Testis (tissue), 3 donors: ENCODE results near the gene CARMIL3. TPM values are rescaled to one million over a fixed set of nuclear protein-coding genes. Genes with fewer than 3 reads are reported as not detected.
A peak's percentile ranks its signal among the peaks of the same experiment; 100 is the strongest.
"Not testable (repeated sequence)": the region's sequence is repeated elsewhere in the genome, so short reads cannot be mapped to it uniquely, and the experiment has no call there.

ENCODE experiments used
- DNase-seq: peaks from one replicate; pipeline ENCODE4 v3.0.0-alpha.2; 2019
- H3K27ac ChIP-seq, 2 donors: fragments of 200-600 bp; sonication (generic); one replicate each; pipeline ENCODE4 v1.5.1; 2019
- H3K27me3 ChIP-seq: fragments of 200-600 bp; sonication (generic); one replicate; pipeline ENCODE4 v1.5.1; 2019
- H3K36me3 ChIP-seq: fragments of 200-600 bp; sonication (generic); one replicate; pipeline ENCODE4 v1.5.1; 2017; ENCODE audit warnings: low read depth; ENCODE audit errors: missing control alignments
- H3K4me1 ChIP-seq: fragments of 200-600 bp; sonication (generic); one replicate; pipeline ENCODE4 v1.5.1; 2019
- H3K4me3 ChIP-seq, 2 donors: fragments of 200-600 bp; sonication (generic); one replicate each; pipeline ENCODE4 v1.5.1; 2017 to 2019
- H3K9me3 ChIP-seq: fragments of 200-600 bp; sonication (generic); one replicate; pipeline ENCODE4 v1.5.1; 2017
- CTCF ChIP-seq, 3 experiments: fragments of 450-650 bp in 2 of 3; fragments of 200-600 bp in 1 of 3; sonication (generic) in 1 of 3; IDR thresholded peaks; one replicate each; pipeline ENCODE4 v1.5.1; 2016 to 2019; ENCODE audit warnings: antibody characterized with exemption in 3 of 3, mild to moderate bottlenecking in 2 of 3, moderate library complexity in 1 of 3
- POLR2A ChIP-seq: fragments of 450-650 bp; IDR thresholded peaks from one replicate; pipeline ENCODE4 v1.6.1; 2017; ENCODE audit warnings: antibody characterized with exemption, mild to moderate bottlenecking, moderate library complexity
- WGBS, 2 donors: methylation state at CpG; one replicate each; pipeline ENCODE4 v1.1.5; 2018; 5-methylcytosine and 5-hydroxymethylcytosine counted together
- intact Hi-C: fragments of 100-400 bp; cut with DNase I; formaldehyde crosslinking; loops from one replicate; pipeline ENCODE4 v1.15.1; 2023; ENCODE audit warnings: low total_unique reads
- polyA plus RNA-seq: library from polyadenylated mRNA; stranded (reverse); fragments of 350-450 nt; fragmentation: Illumina TruSeq; extraction: RNeasy Lipid Tissue Mini Kit (QIAGEN cat#74804); gene quantifications from one replicate; pipeline ENCODE4 v1.2.3, GENCODE V29; 2014; ENCODE audit warnings: low read depth, low replicate concordance; ENCODE audit not compliant: insufficient read depth
- total RNA-seq, 2 donors: library from RNA; depleted of rRNA; stranded (reverse); fragments of >200 nt; gene quantifications; one replicate each; pipeline ENCODE4 v1.2.3, GENCODE V29; 2016

The CARMIL3 gene
- total and polyA plus RNA-seq, 3 donors from 2014 or later, result 6.8 to 8.6 (median 7.7) TPM

- H3K36me3 ChIP-seq, result no peaks in the 10 kb centered on the region
- 87 to 90% methylated on average over 2 of the region's 2 CpGs for WGBS, 2 donors
- no peak overlapping the region for H3K27ac ChIP-seq
- TF ChIP-seq CTCF (IDR thresholded peaks at IDR 0.05) (no peak), POLR2A (no peak)
- no peaks in the 10 kb centered on the region for H3K27me3 ChIP-seq
- H3K4me1 ChIP-seq, result no peaks in the 10 kb centered on the region
- DNase-seq, result no peak
- no peaks in the 10 kb centered on the region for H3K9me3 ChIP-seq
- no peak overlapping the region for H3K4me3 ChIP-seq
- intact Hi-C loops, result no loop called here
These were observed 13.1 kb upstream of the CARMIL3 start for GRCh38 chr14:24038686-24039085.

- intact Hi-C loops, result no loop called here
- H3K27ac ChIP-seq, result no peak overlapping the region
- WGBS, 2 donors, result 56 to 72% methylated on average over 2 of the region's 2 CpGs
These were observed 11.1 kb upstream of the CARMIL3 start for GRCh38 chr14:24040692-24041091.

GRCh38 chr14:24042746-24043145 lies 9.1 kb upstream of the CARMIL3 start:
- WGBS, 2 donors, result 55 to 59% methylated on average over 5 of the region's 5 CpGs

More at GRCh38 chr14:24040692-24041091, 11.1 kb upstream of the CARMIL3 start:
- H3K9me3 ChIP-seq, result no peaks in the 10 kb centered on the region
- no peaks in the 10 kb centered on the region for H3K27me3 ChIP-seq
- no peak for TF ChIP-seq CTCF (IDR thresholded peaks at IDR 0.05)
- no peak for TF ChIP-seq POLR2A
- no peak overlapping the region for H3K4me3 ChIP-seq
- no peaks in the 10 kb centered on the region for H3K36me3 ChIP-seq
- no peaks in the 10 kb centered on the region for H3K4me1 ChIP-seq
- no peak for DNase-seq

GRCh38 chr14:24049002-24049401 lies 2.8 kb upstream of the CARMIL3 start:
- H3K9me3 ChIP-seq, intact Hi-C loops, H3K27ac ChIP-seq, H3K27me3 ChIP-seq, H3K4me1 ChIP-seq, H3K4me3 ChIP-seq, H3K36me3 ChIP-seq: not testable (repeated sequence)
- 76 to 84% methylated on average over 2 of the region's 2 CpGs for WGBS, 2 donors
- DNase-seq, result peak; percentile 9

More at GRCh38 chr14:24042746-24043145, 9.1 kb upstream of the CARMIL3 start:
- no peak for DNase-seq
- H3K9me3 ChIP-seq, result no peaks in the 10 kb centered on the region
- no peaks in the 10 kb centered on the region for H3K4me1 ChIP-seq
- H3K36me3 ChIP-seq, result no peaks in the 10 kb centered on the region
- H3K27ac ChIP-seq, result no peak overlapping the region
- no peak overlapping the region for H3K4me3 ChIP-seq
- no peaks in the 10 kb centered on the region for H3K27me3 ChIP-seq
- TF ChIP-seq CTCF (IDR thresholded peaks at IDR 0.05) (no peak), POLR2A (no peak)
- intact Hi-C loops, result no loop called here

GRCh38 chr14:24050753-24051152 lies 1.1 kb upstream of the CARMIL3 start:
- H3K9me3 ChIP-seq, H3K27me3 ChIP-seq, intact Hi-C loops, H3K36me3 ChIP-seq, H3K27ac ChIP-seq, H3K4me1 ChIP-seq, H3K4me3 ChIP-seq: not testable (repeated sequence)
- WGBS, 2 donors, result 39 to 59% methylated on average over 5 to 8 of the region's 8 CpGs
- peak; percentile 9 for DNase-seq

- Histone ChIP-seq H3K36me3 (no peaks in the 10 kb centered on the region), H3K9me3 (no peaks in the 10 kb centered on the region), H3K4me3 (peak overlapping the region; percentile 64 to 70), H3K27ac (peak overlapping the region; percentile 48 to 59), H3K27me3 (no peaks in the 10 kb centered on the region), H3K4me1 (peaks cover 8% of the 10 kb centered on the region)
- DNase-seq, result peak; percentile 21
- intact Hi-C loops, result no loop called here
- WGBS, 2 donors, result 16 to 17% methylated on average over 17 to 20 of the region's 20 CpGs
- TF ChIP-seq POLR2A (no peak), CTCF (IDR thresholded peaks at IDR 0.05) (no peak)
These were observed 527 bp upstream of the CARMIL3 start for GRCh38 chr14:24051176-24051788.
